Immature natural killer cell (primary cell): ENCODE data around the gene RALGPS2. TPM values are rescaled to one million over a fixed set of nuclear protein-coding genes. Genes with fewer than 3 reads are reported as not detected.
"Not testable (repeated sequence)": the region's sequence is repeated elsewhere in the genome, so short reads cannot be mapped to it uniquely, and the experiment has no call there.

Experiments
- DNase-seq, 3 donors: peaks; one replicate each; pipeline ENCODE4 v3.0.0; 2022; ENCODE audit warnings: mixed read lengths in 1 of 3
- H3K27ac Mint-ChIP-seq, 6 donors: one replicate each; pipeline ENCODE4 v1.8.0; 2020; ENCODE audit warnings: mixed read lengths in 6 of 6, mild to moderate bottlenecking in 5 of 6, inconsistent platforms in 4 of 6, moderate library complexity in 3 of 6
- H3K27me3 Mint-ChIP-seq, 3 donors: one replicate each; pipeline ENCODE4 v1.8.0; 2020 to 2021; ENCODE audit warnings: low read depth in 3 of 3, mild to moderate bottlenecking in 3 of 3, mixed read lengths in 3 of 3, moderate library complexity in 3 of 3, inconsistent platforms in 1 of 3
- H3K36me3 Mint-ChIP-seq, 3 donors: one replicate each; pipeline ENCODE4 v1.8.0; 2020; ENCODE audit warnings: mixed read lengths in 3 of 3, inconsistent platforms in 2 of 3, mild to moderate bottlenecking in 2 of 3
- H3K4me1 Mint-ChIP-seq, 2 donors: one replicate each; pipeline ENCODE4 v1.8.0; 2020; ENCODE audit warnings: inconsistent platforms in 2 of 2, mild to moderate bottlenecking in 2 of 2, mixed read lengths in 2 of 2, moderate library complexity in 1 of 2
- H3K4me3 Mint-ChIP-seq, 5 donors: one replicate each; pipeline ENCODE4 v1.8.0; 2020; ENCODE audit warnings: mild to moderate bottlenecking in 5 of 5, mixed read lengths in 5 of 5, inconsistent platforms in 3 of 5, moderate library complexity in 3 of 5
- H3K9me3 Mint-ChIP-seq, 6 donors: one replicate each; pipeline ENCODE4 v1.8.0; 2020; ENCODE audit warnings: mild to moderate bottlenecking in 6 of 6, mixed read lengths in 6 of 6, inconsistent platforms in 4 of 6, moderate library complexity in 3 of 6
- polyA plus RNA-seq, 3 donors: library from polyadenylated mRNA; unstranded; fragments of 300-500 nt; fragmentation: Illumina TruSeq; gene quantifications; one replicate each; pipeline ENCODE4 v1.2.3, GENCODE V29; 2021

RALGPS2 gene
- polyA plus RNA-seq, 3 donors from 2014 or later = 4.7 to 7.2 TPM; not detected in 1

GRCh38 chr1:178941261-178941689, 216.2 kb downstream of the RALGPS2 start:
- DNase-seq = no peak
- Mint-ChIP-seq H3K27me3 (peaks cover 0 to 9% (median 8%) of the 10 kb centered on the region in 3 donors), H3K27ac (no peak overlapping the region), H3K9me3 (no peaks in the 10 kb centered on the region), H3K4me1 (no peaks in the 10 kb centered on the region), H3K4me3 (no peak overlapping the region), H3K36me3 (no peaks in the 10 kb centered on the region)

GRCh38 chr1:178941849-178942248, 216.8 kb downstream of the RALGPS2 start:
- H3K27me3 Mint-ChIP-seq = peaks cover 0 to 11% (median 8%) of the 10 kb centered on the region in 3 donors
- no peak for DNase-seq
- H3K9me3 Mint-ChIP-seq = no peaks in the 10 kb centered on the region
- no peak overlapping the region for H3K27ac Mint-ChIP-seq
- no peaks in the 10 kb centered on the region for H3K36me3 Mint-ChIP-seq
- no peak overlapping the region for H3K4me3 Mint-ChIP-seq
- no peaks in the 10 kb centered on the region for H3K4me1 Mint-ChIP-seq

- Mint-ChIP-seq H3K36me3 (no peaks in the 10 kb centered on the region), H3K27ac (no peak overlapping the region), H3K9me3 (no peaks in the 10 kb centered on the region), H3K27me3 (peaks cover 0 to 11% (median 8%) of the 10 kb centered on the region in 3 donors), H3K4me1 (no peaks in the 10 kb centered on the region), H3K4me3 (no peak overlapping the region)
- no peak for DNase-seq
Measured at GRCh38 chr1:178942285-178943198, 217.5 kb downstream of the RALGPS2 start.

DNA sequence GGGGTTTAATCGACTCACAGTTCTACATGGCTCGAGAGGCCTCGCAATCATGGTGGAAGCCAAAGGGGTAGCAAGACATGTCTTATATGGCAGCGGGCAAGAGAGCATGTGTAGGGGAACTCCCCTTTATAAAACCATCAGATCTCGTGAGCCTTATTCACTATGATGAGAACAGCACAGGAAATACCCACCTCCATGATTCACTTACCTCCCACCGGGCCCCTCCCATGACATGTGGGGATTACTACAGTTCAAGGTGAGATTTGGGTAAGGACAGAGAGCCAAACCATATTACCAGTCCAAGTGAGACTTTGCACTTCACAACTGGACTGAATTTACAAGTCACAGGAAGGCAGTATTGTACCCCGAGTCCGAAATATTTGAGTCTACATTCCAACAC, 219.7 kb downstream of the RALGPS2 start:
- Mint-ChIP-seq H3K4me1 (no peaks in the 10 kb centered on the region), H3K27me3 (peaks cover 0 to 7% (median 6%) of the 10 kb centered on the region in 3 donors), H3K27ac (no peak overlapping the region), H3K9me3 (no peaks in the 10 kb centered on the region), H3K4me3 (no peak overlapping the region), H3K36me3 (no peaks in the 10 kb centered on the region)
- no peak for DNase-seq

DNA sequence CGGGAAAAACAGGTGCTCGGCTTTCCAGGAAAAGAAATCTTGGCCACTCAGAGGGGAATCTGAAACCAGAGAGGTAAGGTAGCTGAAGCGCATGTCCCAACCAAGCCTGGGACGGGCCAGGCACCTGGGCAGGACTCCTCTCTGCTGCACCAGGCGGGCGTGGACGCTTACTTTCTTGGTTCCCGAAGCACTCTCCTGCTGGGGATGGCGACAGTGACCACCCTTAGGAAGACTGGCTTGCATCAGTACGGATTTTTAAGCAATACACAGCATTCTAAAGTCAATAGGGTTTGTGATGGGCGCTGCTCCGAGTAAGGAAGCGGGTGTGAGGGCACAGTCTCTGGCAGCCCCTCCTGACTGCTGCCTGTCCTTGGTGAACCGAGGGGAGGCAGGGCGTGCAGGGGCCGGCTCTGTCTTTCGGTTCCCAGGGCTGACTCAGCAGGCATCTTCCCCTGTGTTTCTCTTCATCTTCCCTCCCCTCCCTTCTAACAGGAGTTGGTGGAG, 220.8 kb downstream of the RALGPS2 start:
- no peak overlapping the region for H3K4me3 Mint-ChIP-seq
- peaks cover 0 to 7% (median 6%) of the 10 kb centered on the region in 3 donors for H3K27me3 Mint-ChIP-seq
- no peak overlapping the region for H3K27ac Mint-ChIP-seq
- no peaks in the 10 kb centered on the region for H3K36me3 Mint-ChIP-seq
- no peak for DNase-seq
- no peaks in the 10 kb centered on the region for H3K9me3 Mint-ChIP-seq
- no peaks in the 10 kb centered on the region for H3K4me1 Mint-ChIP-seq

DNA sequence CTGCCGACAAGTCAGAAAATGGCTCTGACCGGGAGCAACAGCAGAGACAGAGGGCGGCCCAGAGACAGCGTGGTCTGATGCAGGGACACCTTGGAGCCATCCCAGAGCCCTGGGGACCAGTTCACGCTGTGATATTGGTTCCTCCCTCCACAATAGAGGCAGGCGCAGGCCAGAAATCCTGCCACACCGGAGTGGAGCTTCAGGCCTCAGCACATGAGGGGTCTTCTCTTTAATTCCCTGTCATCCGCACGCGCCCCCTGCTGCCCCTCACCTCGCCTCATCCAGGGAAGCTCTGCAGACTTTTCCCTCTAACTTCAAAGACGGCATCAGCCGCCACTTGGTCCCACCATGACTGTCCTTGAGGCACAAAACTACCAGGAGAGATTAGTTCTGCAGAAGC, 221.4 kb downstream of the RALGPS2 start:
- no peaks in the 10 kb centered on the region for H3K36me3 Mint-ChIP-seq

DNA sequence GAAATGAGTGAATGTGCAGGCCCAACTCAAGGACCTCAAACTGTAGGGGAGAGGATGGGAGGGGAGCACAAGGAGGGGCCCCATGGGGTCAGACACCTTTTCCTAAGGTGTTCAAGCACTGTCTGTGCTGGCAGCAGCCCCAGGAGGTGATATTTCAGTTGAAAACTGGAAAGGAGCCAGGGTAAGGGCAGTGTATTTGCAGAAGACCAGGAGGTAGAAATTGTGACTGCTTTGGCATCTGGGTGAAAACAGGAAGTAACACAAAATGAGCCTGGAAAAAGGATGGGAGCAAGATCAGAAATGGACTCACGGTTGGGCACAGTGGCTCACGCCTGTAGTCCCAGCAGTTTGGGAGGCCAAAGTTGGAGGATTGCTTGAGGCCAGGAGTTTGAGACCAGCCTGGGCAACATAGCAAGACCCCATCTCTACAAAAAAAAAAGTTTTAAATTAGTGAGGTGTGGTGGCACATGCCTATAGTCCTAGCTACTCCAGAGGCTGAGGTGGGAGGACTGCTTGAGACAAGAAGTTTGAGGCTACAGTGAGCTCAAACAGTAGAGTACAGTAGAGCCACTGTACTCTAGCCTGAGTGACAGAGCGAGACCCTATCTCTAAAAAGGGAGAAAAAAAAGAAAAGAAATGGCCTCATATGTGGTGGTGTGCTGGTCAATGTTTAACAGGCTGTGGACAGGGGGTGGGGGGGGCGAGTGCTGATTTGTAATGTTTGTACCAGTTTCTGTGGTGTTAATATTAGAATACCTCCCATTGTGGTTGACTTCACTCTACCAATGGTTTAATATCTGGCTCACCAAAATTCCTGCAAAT, 222.0 kb downstream of the RALGPS2 start:
- Mint-ChIP-seq H3K27ac (no peak overlapping the region), H3K4me3 (no peak overlapping the region), H3K9me3 (no peaks in the 10 kb centered on the region), H3K27me3 (peaks cover 0 to 7% (median 6%) of the 10 kb centered on the region in 3 donors), H3K4me1 (no peaks in the 10 kb centered on the region), H3K36me3 (no peaks in the 10 kb centered on the region)
- no peak for DNase-seq

More for the DNA sequence above, 221.4 kb downstream of the RALGPS2 start:
- no peak overlapping the region for H3K27ac Mint-ChIP-seq
- DNase-seq = no peak
- no peaks in the 10 kb centered on the region for H3K4me1 Mint-ChIP-seq
- no peaks in the 10 kb centered on the region for H3K9me3 Mint-ChIP-seq
- H3K4me3 Mint-ChIP-seq = no peak overlapping the region
- peaks cover 0 to 7% (median 6%) of the 10 kb centered on the region in 3 donors for H3K27me3 Mint-ChIP-seq

DNA sequence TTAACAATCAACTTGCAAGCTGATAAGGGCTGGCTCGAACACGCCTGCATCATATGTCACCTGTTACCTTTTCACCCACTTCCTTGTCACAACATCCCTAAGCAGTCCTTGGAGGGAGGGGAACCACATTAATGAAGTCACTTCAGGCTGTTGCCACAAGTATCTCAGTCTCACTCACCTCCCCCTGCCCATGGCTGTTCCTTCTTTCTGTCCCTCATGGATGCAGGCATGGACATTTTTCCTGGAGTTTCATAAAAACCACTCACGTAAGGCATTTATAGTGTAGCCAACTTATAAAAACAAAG, 222.6 kb downstream of the RALGPS2 start:
- no peaks in the 10 kb centered on the region for H3K4me1 Mint-ChIP-seq
- no peak overlapping the region for H3K4me3 Mint-ChIP-seq
- H3K27ac Mint-ChIP-seq = no peak overlapping the region

DNA sequence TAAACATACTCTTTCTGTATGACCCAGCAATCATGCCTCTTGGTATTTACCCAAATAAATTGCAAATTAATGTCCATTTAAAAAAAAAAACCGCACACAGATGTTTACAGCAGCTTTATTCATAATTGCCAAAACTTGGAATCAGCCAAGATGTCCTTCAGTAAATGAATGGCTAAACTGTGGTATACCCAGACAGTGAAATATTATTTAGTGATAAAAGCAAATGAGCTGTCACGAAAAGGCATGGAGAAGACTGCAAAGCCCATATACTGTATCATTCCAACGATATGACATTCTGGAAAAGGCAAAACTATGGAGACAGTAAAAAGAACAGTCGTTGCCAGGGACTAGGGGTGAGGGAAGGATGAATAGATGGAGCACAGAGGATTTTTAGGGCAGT, 223.6 kb downstream of the RALGPS2 start:
- peaks cover 0 to 8% (median 8%) of the 10 kb centered on the region in 3 donors for H3K27me3 Mint-ChIP-seq
- no peaks in the 10 kb centered on the region for H3K9me3 Mint-ChIP-seq
- no peak overlapping the region for H3K4me3 Mint-ChIP-seq
- H3K4me1 Mint-ChIP-seq = no peaks in the 10 kb centered on the region
- no peak overlapping the region for H3K27ac Mint-ChIP-seq
- DNase-seq = no peak
- H3K36me3 Mint-ChIP-seq = no peaks in the 10 kb centered on the region

More for the DNA sequence above, 222.6 kb downstream of the RALGPS2 start:
- H3K27me3 Mint-ChIP-seq = peaks cover 0 to 10% (median 5%) of the 10 kb centered on the region in 3 donors
- no peak for DNase-seq
- no peaks in the 10 kb centered on the region for H3K9me3 Mint-ChIP-seq
- H3K36me3 Mint-ChIP-seq = no peaks in the 10 kb centered on the region

- H3K9me3 Mint-ChIP-seq, H3K36me3 Mint-ChIP-seq, H3K4me1 Mint-ChIP-seq, H3K4me3 Mint-ChIP-seq, DNase-seq, H3K27ac Mint-ChIP-seq, H3K27me3 Mint-ChIP-seq: not testable (repeated sequence)
Measured at GRCh38 chr1:178949866-178950265, 224.8 kb downstream of the RALGPS2 start.

DNA sequence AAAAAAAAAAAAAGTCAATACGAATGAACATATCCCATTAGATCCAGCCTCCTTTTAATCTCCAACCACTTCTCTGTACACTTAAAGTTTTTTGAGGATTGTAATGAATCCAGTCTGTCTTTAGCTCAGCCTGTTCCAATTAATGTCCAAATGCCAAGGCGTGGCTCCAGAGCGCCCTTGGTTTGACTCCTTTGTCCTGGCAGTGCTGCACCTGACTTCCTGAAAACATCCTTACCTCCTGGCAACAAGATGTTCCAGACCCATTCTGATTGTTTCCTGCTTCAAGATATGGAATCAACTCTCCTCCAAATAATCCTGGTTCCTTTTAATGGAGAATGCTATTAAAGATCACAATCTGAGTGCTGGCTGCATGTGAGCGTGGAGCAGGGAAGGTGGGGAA, 226.6 kb downstream of the RALGPS2 start:
- H3K4me3 Mint-ChIP-seq = no peak overlapping the region
- no peaks in the 10 kb centered on the region for H3K4me1 Mint-ChIP-seq
- no peak for DNase-seq
- H3K27ac Mint-ChIP-seq = no peak overlapping the region
- no peaks in the 10 kb centered on the region for H3K9me3 Mint-ChIP-seq
- peaks cover 0 to 5% (median 5%) of the 10 kb centered on the region in 3 donors for H3K27me3 Mint-ChIP-seq
- no peaks in the 10 kb centered on the region for H3K36me3 Mint-ChIP-seq

GRCh38 chr1:178953034-178953433, 228.0 kb downstream of the RALGPS2 start:
- no peaks in the 10 kb centered on the region for H3K9me3 Mint-ChIP-seq
- DNase-seq = no peak
- H3K36me3 Mint-ChIP-seq = no peaks in the 10 kb centered on the region
- H3K4me3 Mint-ChIP-seq = no peak overlapping the region
- no peak overlapping the region for H3K27ac Mint-ChIP-seq
- H3K27me3 Mint-ChIP-seq = peaks cover 3 to 5% (median 4%) of the 10 kb centered on the region in 3 donors
- no peaks in the 10 kb centered on the region for H3K4me1 Mint-ChIP-seq

GRCh38 chr1:178953538-178954324, 228.7 kb downstream of the RALGPS2 start:
- no peaks in the 10 kb centered on the region for H3K36me3 Mint-ChIP-seq
- H3K27me3 Mint-ChIP-seq = peaks cover 3 to 5% (median 4%) of the 10 kb centered on the region in 3 donors
- no peaks in the 10 kb centered on the region for H3K9me3 Mint-ChIP-seq
- H3K4me1 Mint-ChIP-seq = no peaks in the 10 kb centered on the region
- no peak overlapping the region for H3K27ac Mint-ChIP-seq
- no peak for DNase-seq
- no peak overlapping the region for H3K4me3 Mint-ChIP-seq
